Measurements from ENCODE around the gene XDH. TPM values are rescaled to one million over a fixed set of nuclear protein-coding genes. Genes with fewer than 3 reads are reported as not detected.

XDH gene
- polyA plus RNA-seq, 1 experiment = 0.35 TPM

DNA sequence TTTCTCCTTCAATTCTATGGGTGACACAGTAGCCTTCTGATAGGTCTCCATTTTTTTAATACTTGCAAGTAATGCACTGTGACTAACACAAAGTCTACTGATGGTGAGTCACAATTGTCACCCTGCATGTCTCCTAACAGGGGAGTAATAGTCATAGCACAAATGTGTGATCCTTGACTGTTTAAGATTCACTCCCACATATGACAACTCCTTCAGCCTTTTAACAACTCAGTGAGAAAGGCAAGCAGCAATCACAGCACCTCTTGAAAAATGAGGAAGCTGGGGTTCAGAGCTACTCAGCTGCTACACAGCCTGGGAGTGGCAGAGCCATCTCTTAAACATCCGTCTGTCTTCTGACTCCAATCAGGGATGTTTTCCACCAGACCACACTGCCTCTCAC is 116.8 kb downstream of the XDH start:
- no peaks in the 10 kb centered on the region for H3K9me3 ChIP-seq (ENCODE audit: control insufficient read depth, insufficient read depth, low read length)
- H3K27ac ChIP-seq (ENCODE audit: low read depth, low read length) = no peak overlapping the region
- no peak for DNase-seq (ENCODE audit: low read depth, low spot score)
- TF ChIP-seq CTCF (IDR thresholded peaks at IDR 0.05; ENCODE audit: low read depth, low read length) = no peak
- H3K4me3 ChIP-seq (ENCODE audit: low read depth, low read length) = no peak overlapping the region
- no peaks in the 10 kb centered on the region for H3K27me3 ChIP-seq (ENCODE audit: control insufficient read depth, insufficient read depth, low read length)
- POLR2A ChIA-PET = interaction anchor here (1.3 kb wide), 1 partner anchor 24 kb away, joined by 5 read pairs; no protein-coding TSS in a partner anchor
- CTCF ChIA-PET = interaction anchor here (0.8 to 2.0 kb wide), 3 partner anchors 24 to 586 kb away, joined by 3 to 8 read pairs (median 5); no protein-coding TSS in a partner anchor

GRCh38 chr2:31296641-31297287 is 117.8 kb downstream of the XDH start:
- Histone ChIP-seq H3K4me3 (ENCODE audit: low read depth, low read length) (no peak overlapping the region), H3K27ac (ENCODE audit: low read depth, low read length) (peak overlapping the region; percentile 13), H3K9me3 (ENCODE audit: control insufficient read depth, insufficient read depth, low read length) (no peaks in the 10 kb centered on the region), H3K27me3 (ENCODE audit: control insufficient read depth, insufficient read depth, low read length) (no peaks in the 10 kb centered on the region)
- CTCF ChIA-PET = interaction anchor here (0.6 to 2.0 kb wide), 5 partner anchors 20 to 733 kb away, joined by 3 to 8 read pairs (median 4); no protein-coding TSS in a partner anchor
- POLR2A ChIA-PET = interaction anchor here (1.3 to 2.0 kb wide), 2 partner anchors 23 to 25 kb away, joined by 5 read pairs; no protein-coding TSS in a partner anchor
- no peak for TF ChIP-seq CTCF (IDR thresholded peaks at IDR 0.05; ENCODE audit: low read depth, low read length)
- no peak for DNase-seq (ENCODE audit: low read depth, low spot score)

DNA sequence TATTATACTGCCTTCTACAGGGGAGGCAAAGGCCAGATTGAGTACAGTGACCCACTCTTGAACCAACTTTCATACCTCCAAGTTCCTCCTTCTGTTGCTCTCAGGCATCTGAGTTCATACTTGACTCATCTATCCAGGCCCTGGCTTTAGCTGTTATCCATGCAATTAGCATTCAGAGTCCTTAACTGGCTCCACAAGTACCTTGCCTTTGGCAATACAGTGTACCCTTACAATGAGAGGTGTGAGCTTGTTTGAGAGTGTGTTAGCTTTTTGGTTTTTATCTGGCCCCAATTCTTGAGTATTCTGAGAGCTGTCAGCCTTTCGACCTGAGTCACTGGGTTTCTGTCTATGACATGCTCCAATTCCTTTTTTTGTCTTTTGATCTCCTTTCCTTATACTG is 120.3 kb downstream of the XDH start:
- Histone ChIP-seq H3K27ac (ENCODE audit: low read depth, low read length) (no peak overlapping the region), H3K9me3 (ENCODE audit: control insufficient read depth, insufficient read depth, low read length) (no peaks in the 10 kb centered on the region), H3K27me3 (ENCODE audit: control insufficient read depth, insufficient read depth, low read length) (no peaks in the 10 kb centered on the region), H3K4me3 (ENCODE audit: low read depth, low read length) (no peak overlapping the region)
- ChIA-PET CTCF (interaction anchor here (0.6 kb wide), 1 partner anchor 16 kb away, joined by 4 read pairs; no protein-coding TSS in a partner anchor), POLR2A (no interaction called here)
- TF ChIP-seq CTCF (IDR thresholded peaks at IDR 0.05; ENCODE audit: low read depth, low read length) = no peak
- DNase-seq (ENCODE audit: low read depth, low spot score) = no peak

- CTCF ChIA-PET = no interaction called here
- DNase-seq (ENCODE audit: low read depth, low spot score) = no peak
- TF ChIP-seq CTCF (IDR thresholded peaks at IDR 0.05; ENCODE audit: low read depth, low read length) = no peak
- Histone ChIP-seq H3K4me3 (ENCODE audit: low read depth, low read length) (no peak overlapping the region), H3K27ac (ENCODE audit: low read depth, low read length) (no peak overlapping the region), H3K9me3 (ENCODE audit: control insufficient read depth, insufficient read depth, low read length) (no peaks in the 10 kb centered on the region), H3K27me3 (ENCODE audit: control insufficient read depth, insufficient read depth, low read length) (no peaks in the 10 kb centered on the region)
- POLR2A ChIA-PET = no interaction called here
These were observed 126.9 kb downstream of the XDH start for GRCh38 chr2:31287654-31288053.

- Histone ChIP-seq H3K9me3 (ENCODE audit: control insufficient read depth, insufficient read depth, low read length) (no peaks in the 10 kb centered on the region), H3K27me3 (ENCODE audit: control insufficient read depth, insufficient read depth, low read length) (no peaks in the 10 kb centered on the region), H3K4me3 (ENCODE audit: low read depth, low read length) (no peak overlapping the region), H3K27ac (ENCODE audit: low read depth, low read length) (no peak overlapping the region)
- CTCF ChIA-PET = interaction anchor here (0.5 kb wide), 1 partner anchor 748 kb away, joined by 4 read pairs; no protein-coding TSS in a partner anchor
- TF ChIP-seq CTCF (IDR thresholded peaks at IDR 0.05; ENCODE audit: low read depth, low read length) = no peak
- DNase-seq (ENCODE audit: low read depth, low spot score) = no peak
- POLR2A ChIA-PET = no interaction called here
These were observed 127.5 kb downstream of the XDH start for GRCh38 chr2:31286961-31287550.

Data from AG04450 (cell line).